Smooth muscle cell (in vitro differentiated cells): Measurements from ENCODE around the gene RTP1. TPM values are rescaled to one million over a fixed set of nuclear protein-coding genes. Genes with fewer than 3 reads are reported as not detected.
"Not testable (repeated sequence)": the region's sequence is repeated elsewhere in the genome, so short reads cannot be mapped to it uniquely, and the experiment has no call there.

ENCODE experiments used
- DNase-seq: peaks from one replicate; lab custom pipeline; 2025; ENCODE audit not compliant: unreplicated experiment; lab: John Stamatoyannopoulos, UW
- H2AFZ ChIP-seq: fragments of 200-600 bp; sonication (generic); 2 replicates; pipeline ENCODE4 v1.6.0; 2016; ENCODE audit warnings: antibody characterized with exemption, low read depth, mild to moderate bottlenecking
- H3F3A ChIP-seq: fragments of 200-600 bp; sonication (generic); 2 replicates; pipeline ENCODE4 v1.6.0; 2017; ENCODE audit warnings: antibody characterized with exemption, low read depth
- H3K27ac ChIP-seq: fragments of 200-600 bp; sonication (generic); 2 replicates; pipeline ENCODE4 v1.5.1; 2016; ENCODE audit warnings: low read depth, mild to moderate bottlenecking
- H3K27me3 ChIP-seq: fragments of 200-600 bp; sonication (generic); 2 replicates; pipeline ENCODE4 v1.6.1; 2016; ENCODE audit warnings: low read depth, mild to moderate bottlenecking
- H3K36me3 ChIP-seq: fragments of 200-600 bp; sonication (generic); 2 replicates; pipeline ENCODE4 v1.5.1; 2016; ENCODE audit warnings: low read depth
- H3K4me1 ChIP-seq: fragments of 200-600 bp; sonication (generic); 2 replicates; pipeline ENCODE4 v1.5.1; 2016; ENCODE audit warnings: low read depth
- H3K4me2 ChIP-seq: fragments of 200-600 bp; sonication (generic); 2 replicates; pipeline ENCODE4 v1.6.0; 2016; ENCODE audit warnings: mild to moderate bottlenecking
- H3K4me3 ChIP-seq: fragments of 200-600 bp; sonication (generic); 2 replicates; pipeline ENCODE4 v1.5.1; 2016; ENCODE audit warnings: mild to moderate bottlenecking
- H3K79me2 ChIP-seq: fragments of 200-600 bp; sonication (generic); 2 replicates; pipeline ENCODE4 v1.6.0; 2016; ENCODE audit warnings: low read depth, mild to moderate bottlenecking
- H3K9ac ChIP-seq: fragments of 200-600 bp; sonication (generic); 2 replicates; pipeline ENCODE4 v1.6.0; 2016; ENCODE audit warnings: low read depth
- H3K9me3 ChIP-seq: fragments of 200-600 bp; sonication (generic); replicated peaks from 2 replicates; pipeline ENCODE4 v1.5.1; 2016; ENCODE audit warnings: low read depth
- H4K20me1 ChIP-seq: fragments of 200-600 bp; sonication (generic); 2 replicates; pipeline ENCODE4 v1.6.0; 2016; ENCODE audit warnings: low read depth
- CTCF ChIP-seq: fragments of 200-600 bp; sonication (generic); IDR thresholded peaks from 2 replicates; pipeline ENCODE4 v1.5.1; 2017; ENCODE audit warnings: borderline replicate concordance, mild to moderate bottlenecking, antibody characterized with exemption; ENCODE audit not compliant: insufficient read depth, poor library complexity, severe bottlenecking
- WGBS: methylation state at CpG from one replicate; pipeline ENCODE4 v1.1.7; 2016; ENCODE audit warnings: low lambda C conversion rate; 5-methylcytosine and 5-hydroxymethylcytosine counted together
- polyA plus RNA-seq: library from polyadenylated mRNA; unstranded; fragments of >200 nt; fragmentation: Nextera tagmentation; extraction: Ambion mirVana; gene quantifications from 2 replicates; pipeline ENCODE4 v1.2.1, GENCODE V29; 2016
- total RNA-seq: library from RNA; depleted of rRNA; stranded (reverse); fragments of >200 nt; gene quantifications from 2 replicates; pipeline ENCODE4 v1.2.3, GENCODE V29; 2014

RTP1 gene
- total and polyA plus RNA-seq, 2 experiments from 2014 or later: not detected

- no peak overlapping the region for H2AFZ ChIP-seq
These were observed 32.7 kb downstream of the RTP1 start for GRCh38 chr3:187230011-187230410.

GRCh38 chr3:187236962-187237361 is 39.7 kb downstream of the RTP1 start:
- TF ChIP-seq CTCF: no peak
- H4K20me1 ChIP-seq: no peaks in the 10 kb centered on the region
- no peaks in the 10 kb centered on the region for H3F3A ChIP-seq
- 94% methylated on average over 1 of the region's 1 CpG for WGBS
- H3K79me2 ChIP-seq: no peaks in the 10 kb centered on the region
- no peak overlapping the region for H3K4me2 ChIP-seq
- H2AFZ ChIP-seq: no peak overlapping the region
- H3K9ac ChIP-seq: no peak overlapping the region
- no peak overlapping the region for H3K27ac ChIP-seq
- H3K4me3 ChIP-seq: no peak overlapping the region
- no peaks in the 10 kb centered on the region for H3K27me3 ChIP-seq
- H3K36me3 ChIP-seq: no peaks in the 10 kb centered on the region
- no peaks in the 10 kb centered on the region for H3K4me1 ChIP-seq
- H3K9me3 ChIP-seq: no peaks in the 10 kb centered on the region
- DNase-seq: no peak

More at GRCh38 chr3:187230011-187230410, 32.7 kb downstream of the RTP1 start:
- Histone ChIP-seq H3K27ac (no peak overlapping the region), H3K4me3 (no peak overlapping the region), H3K9ac (no peak overlapping the region), H3F3A (no peaks in the 10 kb centered on the region), H3K79me2 (no peaks in the 10 kb centered on the region), H3K4me1 (no peaks in the 10 kb centered on the region), H3K27me3 (no peaks in the 10 kb centered on the region), H3K36me3 (no peaks in the 10 kb centered on the region), H3K4me2 (no peak overlapping the region), H4K20me1 (no peaks in the 10 kb centered on the region), H3K9me3 (no peaks in the 10 kb centered on the region)
- DNase-seq: no peak
- no peak for TF ChIP-seq CTCF
- WGBS: 95% methylated on average over 1 of the region's 1 CpG

- no peaks in the 10 kb centered on the region for H3K9me3 ChIP-seq
- H2AFZ ChIP-seq: no peak overlapping the region
- no peak overlapping the region for H3K27ac ChIP-seq
- no peaks in the 10 kb centered on the region for H3K79me2 ChIP-seq
- DNase-seq: no peak
- no peak overlapping the region for H3K9ac ChIP-seq
- H3K4me2 ChIP-seq: no peak overlapping the region
- no peaks in the 10 kb centered on the region for H3K36me3 ChIP-seq
- no peaks in the 10 kb centered on the region for H3K27me3 ChIP-seq
- no peak overlapping the region for H3K4me3 ChIP-seq
- H4K20me1 ChIP-seq: no peaks in the 10 kb centered on the region
- H3F3A ChIP-seq: no peaks in the 10 kb centered on the region
- TF ChIP-seq CTCF: no peak
- H3K4me1 ChIP-seq: no peaks in the 10 kb centered on the region
These were observed 40.5 kb downstream of the RTP1 start for GRCh38 chr3:187237741-187238140.

- no peak for TF ChIP-seq CTCF
- DNase-seq: no peak
- Histone ChIP-seq H3K36me3 (no peaks in the 10 kb centered on the region), H3K9ac (no peak overlapping the region), H3K4me2 (no peak overlapping the region), H3K27me3 (no peaks in the 10 kb centered on the region), H2AFZ (no peak overlapping the region), H3K9me3 (no peaks in the 10 kb centered on the region), H3K4me3 (no peak overlapping the region), H3F3A (no peaks in the 10 kb centered on the region), H4K20me1 (no peaks in the 10 kb centered on the region), H3K4me1 (no peaks in the 10 kb centered on the region), H3K27ac (no peak overlapping the region), H3K79me2 (no peaks in the 10 kb centered on the region)
- WGBS: 89% methylated on average over 1 of the region's 1 CpG
These were observed 41.0 kb downstream of the RTP1 start for GRCh38 chr3:187238239-187238638.

GRCh38 chr3:187238835-187239234 is 41.5 kb downstream of the RTP1 start:
- H3K36me3 ChIP-seq, H3K27me3 ChIP-seq, H3F3A ChIP-seq, H3K9ac ChIP-seq, H3K27ac ChIP-seq, H3K79me2 ChIP-seq, H3K4me2 ChIP-seq, H3K9me3 ChIP-seq, H3K4me1 ChIP-seq, H3K4me3 ChIP-seq, DNase-seq, H4K20me1 ChIP-seq, H2AFZ ChIP-seq: not testable (repeated sequence)
- 98% methylated on average over 4 of the region's 4 CpGs for WGBS
